GM19452 (cell line): ENCODE measurements around the gene MSRB3.
"Not testable (repeated sequence)": the region's sequence is repeated elsewhere in the genome, so short reads cannot be mapped to it uniquely, and the experiment has no call there.

Experiments
- ATAC-seq: cut with Tn5 transposase; IDR thresholded peaks from one replicate; pipeline ENCODE4 v1.9.1; 2021; ENCODE audit not compliant: unreplicated experiment

MSRB3 gene

DNA sequence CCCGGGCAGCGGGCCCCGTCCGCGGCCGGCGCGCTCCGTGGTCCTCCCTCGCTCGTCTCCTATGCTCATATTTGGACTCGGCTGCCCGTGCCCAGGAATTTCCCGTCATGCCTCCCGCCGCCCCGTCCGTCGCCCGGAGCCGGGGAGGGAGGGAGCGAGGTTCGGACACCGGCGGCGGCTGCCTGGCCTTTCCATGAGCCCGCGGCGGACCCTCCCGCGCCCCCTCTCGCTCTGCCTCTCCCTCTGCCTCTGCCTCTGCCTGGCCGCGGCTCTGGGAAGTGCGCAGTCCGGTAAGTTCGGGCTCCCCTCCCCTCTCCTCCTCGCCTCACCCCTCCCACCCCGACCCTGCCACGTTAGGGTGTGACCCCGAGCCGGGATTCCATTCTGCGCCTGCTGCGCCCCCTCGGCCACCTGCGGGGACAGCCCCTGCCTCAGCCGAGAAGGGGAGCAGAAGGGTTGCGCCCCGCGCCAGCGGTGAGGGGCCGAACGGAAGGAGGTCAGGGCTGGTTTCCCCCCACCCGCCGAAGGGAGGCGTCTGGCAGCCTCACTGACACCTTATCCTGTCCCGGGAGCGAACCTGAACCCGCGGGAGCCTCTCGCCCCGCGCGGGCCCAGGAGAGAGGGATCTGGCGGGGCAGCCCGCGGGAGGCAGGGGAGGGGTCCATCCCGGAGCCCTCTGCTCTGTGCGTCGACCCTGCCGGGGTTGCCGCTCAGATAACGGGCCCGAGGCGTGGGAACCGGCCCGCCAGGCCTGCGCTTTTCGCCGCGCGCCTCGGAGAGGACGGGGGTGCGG is at the start of gene MSRB3:
Gene MSRB3 (plus strand): TSS at position 108 of the 793 bp plus-strand sequence. CDS start 29,897 bp downstream, outside the sequence.
- peak; percentile 65 for ATAC-seq

DNA sequence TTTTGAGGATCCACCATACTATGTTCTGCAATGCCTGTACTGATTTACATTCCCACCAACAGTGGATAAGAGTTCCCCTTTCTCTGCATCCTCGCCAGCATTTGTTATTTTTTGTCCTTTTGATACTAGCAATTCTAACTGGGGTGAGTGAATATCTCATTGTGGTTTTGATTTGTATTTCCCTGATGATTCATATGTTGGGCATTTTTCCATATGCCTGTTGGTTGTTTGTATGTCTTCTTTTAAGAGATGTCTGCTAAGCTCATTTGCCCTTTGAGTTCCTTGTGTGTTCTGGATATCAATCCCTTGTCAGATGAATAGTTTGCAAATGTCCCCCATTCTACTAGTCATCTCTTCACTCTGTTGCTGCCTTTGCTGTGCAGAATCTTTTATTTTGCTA is 49.0 kb upstream of the MSRB3 start:
- no peak for ATAC-seq

DNA sequence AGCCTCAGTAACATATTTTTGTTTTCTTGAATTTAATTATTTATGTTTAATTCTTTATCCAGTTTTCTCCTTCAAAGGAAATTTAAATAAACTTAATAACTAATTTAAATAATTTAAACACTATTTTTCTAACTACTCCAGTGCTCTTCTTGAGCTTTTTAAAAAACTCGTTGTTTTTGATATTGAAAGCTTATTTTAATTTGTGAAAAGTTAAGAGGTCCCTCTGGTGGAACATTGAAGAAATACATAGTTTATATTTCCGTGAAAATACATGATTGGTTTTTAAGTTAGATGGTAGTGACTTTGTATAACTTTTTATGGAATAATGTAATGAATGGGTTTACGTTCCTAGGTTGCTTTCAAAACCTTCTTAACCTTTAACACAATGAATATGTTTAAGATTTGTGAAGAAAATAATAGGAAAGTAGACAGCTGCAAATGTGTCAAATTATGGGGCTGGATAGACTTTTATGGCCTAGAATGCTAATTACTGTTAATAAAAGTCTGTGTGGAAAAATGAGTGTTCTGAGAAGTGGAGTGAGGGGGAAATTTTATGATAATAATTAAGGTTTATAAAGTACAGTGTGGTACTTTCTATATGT is 45.9 kb upstream of the MSRB3 start:
- no peak for ATAC-seq

DNA sequence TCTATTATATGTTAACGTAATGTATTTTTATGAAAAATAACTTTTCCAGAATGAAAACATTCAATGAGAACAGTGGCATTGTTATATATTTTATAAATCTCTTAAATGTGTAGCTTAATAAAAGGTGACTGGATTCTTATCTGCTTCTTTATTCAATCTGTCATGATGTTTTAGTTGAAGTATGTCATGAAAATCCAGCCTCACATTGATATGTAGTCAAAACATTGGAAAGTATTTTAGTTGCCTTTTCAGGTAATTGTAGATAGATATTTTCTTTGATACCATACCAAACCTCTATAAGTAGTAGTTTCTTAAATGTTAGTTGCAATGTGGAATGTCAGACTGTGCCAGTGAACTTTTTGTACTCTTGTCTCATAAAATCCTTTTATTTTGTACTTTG is 41.3 kb upstream of the MSRB3 start:
- ATAC-seq, result no peak

DNA sequence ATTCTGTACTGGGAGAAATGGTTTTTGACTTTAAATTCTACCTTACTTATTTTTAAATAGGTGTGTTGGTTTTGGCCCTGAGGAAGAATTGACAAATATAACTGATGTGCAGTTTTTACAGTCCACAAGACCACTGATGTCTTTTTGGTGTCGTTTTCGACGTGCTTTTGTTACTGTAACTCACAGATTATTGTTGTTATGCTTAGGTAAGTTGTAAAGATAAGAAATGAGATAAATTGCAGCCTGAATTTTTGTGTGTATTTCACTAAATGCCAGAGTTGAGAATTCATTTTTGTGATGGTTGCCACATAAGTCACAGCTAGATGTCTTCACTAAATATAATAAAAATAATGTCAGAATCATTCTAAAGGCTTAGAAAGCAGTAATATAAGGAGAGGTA is 39.9 kb upstream of the MSRB3 start:
- no peak for ATAC-seq

DNA sequence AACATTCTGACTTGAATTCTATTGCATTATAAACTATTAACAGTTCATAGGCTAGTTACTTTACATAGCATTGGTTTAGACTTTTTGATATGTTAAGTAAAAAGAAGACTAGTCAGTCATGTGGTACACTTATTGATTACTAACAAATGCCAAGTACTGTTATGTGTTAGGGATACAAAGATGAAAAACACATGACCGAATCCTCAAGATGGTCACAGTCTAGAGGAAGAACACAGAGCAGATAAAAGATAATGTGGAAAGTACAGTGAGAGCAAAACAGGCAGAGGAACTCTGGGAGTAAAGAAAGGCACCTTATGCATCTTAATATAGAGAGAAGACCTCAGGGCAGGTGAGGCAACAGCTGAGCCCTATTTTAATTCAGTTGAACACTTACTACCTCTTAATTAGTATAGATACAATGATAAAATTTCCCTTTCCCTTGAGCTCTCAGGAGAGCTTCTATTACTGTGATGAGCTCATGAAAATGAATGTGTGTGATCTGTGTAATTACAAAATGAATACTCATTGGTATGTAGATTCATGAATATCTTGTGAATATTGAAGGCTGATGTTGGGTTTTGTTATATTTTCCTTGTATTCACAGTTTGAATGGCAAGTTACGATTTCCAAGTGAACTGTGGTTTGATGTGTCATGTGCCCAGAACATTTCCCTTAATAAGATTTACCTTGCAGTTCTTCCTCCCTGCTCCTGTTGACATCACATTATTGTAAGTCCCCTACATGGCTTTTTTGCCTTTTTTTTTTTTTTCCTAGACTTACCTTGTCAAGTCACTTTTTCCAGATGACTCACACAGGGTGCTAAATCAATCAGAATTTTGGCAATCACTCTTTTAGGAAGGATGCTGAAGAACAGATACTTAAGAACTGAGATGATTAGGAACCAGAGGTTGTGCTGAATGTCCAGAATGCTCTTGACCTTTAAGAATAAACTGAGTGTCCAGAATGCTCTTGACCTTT is 29.5 kb upstream of the MSRB3 start:
- no peak for ATAC-seq

DNA sequence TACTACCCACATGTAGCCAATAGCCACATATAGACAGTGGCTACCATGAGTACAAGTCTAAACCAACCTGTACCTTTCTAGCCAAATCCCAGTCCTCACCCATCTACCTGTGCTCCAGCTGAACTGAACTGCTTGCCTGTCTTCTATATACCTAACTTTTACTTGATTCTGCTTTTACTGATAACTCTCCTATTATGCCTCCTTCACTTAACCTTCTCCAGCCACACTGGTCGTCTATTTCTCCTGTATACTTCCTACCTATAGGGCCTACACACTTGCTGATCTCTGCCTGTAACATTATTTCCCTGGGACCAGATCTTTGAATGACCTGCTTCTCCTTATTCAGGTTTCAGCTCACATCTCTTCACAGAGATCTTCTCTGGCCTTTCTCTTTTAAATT is 26.0 kb upstream of the MSRB3 start:
- ATAC-seq, result no peak

DNA sequence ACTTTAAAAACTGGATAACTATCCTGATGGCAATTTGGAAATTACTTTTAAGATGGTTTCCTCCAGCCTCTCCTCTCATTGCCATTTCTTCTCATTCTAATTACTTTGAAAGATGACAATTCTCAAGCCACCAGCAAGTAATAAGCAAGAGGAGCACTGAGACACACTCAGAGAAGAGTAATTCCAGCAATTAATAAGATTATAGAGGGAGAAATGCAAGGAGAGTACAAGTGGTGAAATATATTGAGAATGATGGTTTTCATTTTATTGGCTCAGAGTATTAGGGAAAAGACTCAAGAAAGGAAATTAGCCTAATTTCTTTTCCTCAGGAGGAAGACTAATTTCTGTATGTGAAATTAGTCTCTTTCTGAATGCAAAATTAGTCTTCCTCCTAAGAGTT is 20.5 kb upstream of the MSRB3 start:
- ATAC-seq, result no peak

DNA sequence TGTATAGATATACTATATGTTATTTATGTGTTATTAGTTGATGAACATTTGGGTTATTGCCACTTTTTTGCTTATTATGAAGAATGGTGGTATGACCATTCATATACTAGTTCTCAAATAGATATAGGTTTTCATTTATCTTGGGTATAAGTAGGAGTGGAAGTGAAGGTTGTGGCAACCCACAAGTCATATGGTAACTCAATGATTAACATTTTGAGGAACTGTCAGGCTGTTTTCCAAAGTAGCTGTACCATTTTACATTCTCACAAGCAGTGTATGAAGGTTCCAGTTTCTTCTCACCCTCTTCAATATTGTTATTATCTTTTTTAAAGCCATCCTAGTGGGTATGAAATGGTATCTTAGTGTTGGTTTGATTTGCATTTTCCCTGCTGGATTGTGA is 19.0 kb upstream of the MSRB3 start:
- ATAC-seq, result peak; percentile 87

DNA sequence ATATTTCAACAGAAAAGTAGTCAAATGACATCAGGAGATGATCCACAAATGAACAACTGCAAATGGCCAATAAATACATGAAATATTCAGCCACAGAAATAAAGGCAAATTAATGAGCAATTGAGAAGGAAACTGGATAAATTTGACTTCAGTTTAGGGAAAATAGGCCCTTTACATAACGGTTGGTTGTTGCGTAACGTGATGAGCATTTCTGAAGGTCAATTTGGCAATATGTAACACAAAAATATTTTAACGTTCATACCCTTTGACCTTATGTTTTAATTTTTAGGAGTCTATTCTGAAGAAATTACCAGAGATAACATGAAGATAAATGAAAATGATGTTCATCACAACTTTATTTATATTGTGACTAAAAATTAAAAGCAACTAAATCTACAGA is 14.7 kb upstream of the MSRB3 start:
- no peak for ATAC-seq

DNA sequence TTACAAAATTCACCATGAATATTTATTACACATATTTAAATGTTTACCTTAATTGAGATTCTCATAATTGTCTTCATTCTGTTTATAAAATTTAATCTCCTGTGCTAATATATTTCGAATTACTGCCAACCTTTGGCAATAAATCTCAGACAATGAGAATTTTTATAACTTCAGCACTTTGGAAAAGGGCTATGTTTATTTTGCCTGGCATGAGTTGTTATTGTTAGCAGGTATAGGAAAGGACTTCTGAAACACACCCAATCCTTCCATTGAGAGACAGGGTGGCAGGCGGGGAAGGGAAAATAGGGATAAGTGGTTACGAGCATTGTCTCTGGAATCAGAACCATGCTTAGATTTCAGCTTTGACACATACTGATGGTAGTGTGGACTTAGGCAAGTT is 12.1 kb upstream of the MSRB3 start:
- ATAC-seq, result no peak

DNA sequence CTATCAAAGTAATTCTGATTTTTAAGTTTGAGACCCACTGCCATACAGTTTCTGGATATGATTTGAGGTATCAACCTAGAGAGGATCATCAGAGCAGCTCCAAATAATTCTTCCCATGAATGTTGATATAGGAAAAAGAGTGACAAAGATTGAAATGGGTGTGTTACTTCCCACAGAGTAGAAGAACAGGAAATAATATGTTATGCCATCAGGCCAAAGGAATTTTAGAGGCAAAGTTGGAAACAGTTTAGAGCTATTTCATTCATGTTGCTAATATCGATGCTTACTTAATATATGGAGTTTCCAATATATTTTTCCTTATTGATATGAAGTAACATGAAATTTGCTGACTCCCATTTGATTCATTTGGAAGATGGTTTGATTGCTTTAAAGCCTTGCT is 8.9 kb upstream of the MSRB3 start:
- ATAC-seq, result no peak

DNA sequence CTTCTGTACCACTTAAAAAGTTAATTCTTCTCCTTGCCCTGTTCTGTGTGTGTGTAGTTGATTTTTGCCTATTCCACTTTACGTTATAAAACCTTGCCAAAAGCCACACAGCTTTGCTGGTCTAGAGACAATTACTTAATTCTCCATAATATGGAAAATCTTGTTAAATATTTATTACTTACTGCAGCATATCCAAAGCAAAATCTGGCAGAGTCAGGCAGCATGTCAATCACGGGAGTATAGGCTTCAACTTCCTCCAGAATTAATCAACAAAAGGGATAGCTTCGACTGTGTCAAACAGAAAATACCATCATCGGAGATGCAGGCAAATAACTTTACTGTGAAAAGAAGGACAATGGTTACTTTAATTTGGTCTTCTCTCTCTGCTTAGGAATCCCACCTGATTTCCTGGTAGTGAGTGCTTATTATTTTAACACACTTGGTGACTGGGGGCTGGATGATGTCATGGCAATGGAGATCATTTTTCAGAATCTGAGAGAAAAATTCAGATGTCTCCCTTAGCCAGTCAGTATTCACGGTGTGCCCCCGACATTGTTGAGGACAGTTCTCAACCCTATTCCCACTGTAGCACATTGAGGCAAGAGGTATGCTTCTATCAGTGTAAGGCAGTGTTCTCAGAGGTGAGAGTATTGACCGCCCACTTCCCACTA is 3.7 kb upstream of the MSRB3 start:
- no peak for ATAC-seq

DNA sequence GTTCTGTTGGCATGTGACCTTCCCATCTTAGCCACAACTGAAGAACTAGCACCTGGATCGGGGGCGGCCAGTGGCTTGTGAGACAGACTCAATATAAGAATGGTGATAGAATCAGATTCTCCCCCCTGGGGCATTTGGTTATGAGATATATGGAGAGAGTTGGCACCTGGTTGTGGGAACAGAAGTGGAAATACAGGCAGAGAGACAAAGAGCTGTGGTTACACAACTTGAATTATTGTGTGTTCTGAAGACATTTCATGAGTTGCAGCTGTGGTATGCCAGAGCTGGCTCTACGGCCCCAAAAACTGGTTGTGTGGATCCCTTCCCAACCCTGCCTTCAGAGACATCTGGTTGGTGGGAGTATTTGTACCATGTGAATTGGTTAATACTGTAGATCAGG is 2.9 kb upstream of the MSRB3 start:
- no peak for ATAC-seq

DNA sequence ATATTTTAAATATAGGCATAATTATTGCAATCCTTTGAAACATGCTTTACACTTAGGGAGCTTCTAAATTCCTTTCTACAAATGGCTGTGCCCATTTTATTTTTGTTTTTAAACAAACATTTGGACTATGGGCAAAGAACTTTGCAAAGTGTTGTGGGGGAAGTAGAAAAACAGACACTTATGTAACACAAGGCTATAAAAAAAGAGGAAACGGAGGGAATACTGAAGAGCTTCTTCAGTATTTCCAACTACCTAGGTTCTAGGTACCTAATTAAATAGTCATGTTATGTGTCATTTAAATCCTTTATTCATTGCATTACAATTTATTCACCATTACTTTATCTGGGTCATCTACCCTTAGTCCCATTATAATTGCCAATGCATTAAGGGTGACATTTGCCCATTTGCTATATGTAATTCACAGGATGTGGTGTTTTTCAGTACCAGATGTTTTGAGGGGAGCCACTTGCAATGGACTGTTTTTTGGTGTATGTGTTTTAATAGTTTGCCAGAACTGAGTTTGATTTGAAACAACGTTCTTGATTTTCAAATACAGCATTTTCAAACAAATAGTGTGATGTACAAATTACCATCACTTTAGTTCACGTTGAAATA is 1.5 kb upstream of the MSRB3 start:
- no peak for ATAC-seq

DNA sequence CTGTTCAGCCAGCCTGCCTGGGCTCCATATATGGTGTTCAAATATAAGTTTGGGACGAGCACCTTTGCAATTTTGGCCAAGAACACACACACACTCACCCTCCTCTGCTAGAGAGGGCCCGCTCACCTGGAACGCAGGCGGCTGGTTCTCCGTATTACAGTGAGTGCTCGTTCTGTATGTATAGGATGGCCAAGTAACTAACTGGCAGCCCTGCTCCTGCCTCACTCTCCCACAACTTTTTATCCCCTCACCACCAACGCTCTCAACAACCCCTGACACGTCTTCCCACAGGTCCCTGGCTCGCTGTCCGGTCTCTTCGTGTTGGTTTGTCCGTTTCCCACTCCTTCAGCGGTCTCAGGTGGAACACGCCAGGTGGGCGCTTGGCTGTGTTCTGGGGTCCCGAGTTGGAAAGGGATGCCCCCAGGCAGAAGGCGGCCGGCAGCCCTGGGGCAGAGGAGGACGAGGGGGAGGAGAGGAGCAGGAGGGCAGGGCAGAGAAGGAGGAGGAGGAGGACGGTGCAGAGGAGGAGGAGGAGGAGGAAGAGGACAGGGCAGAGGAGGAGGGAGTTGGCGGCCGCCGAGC is 398 bp upstream of the MSRB3 start:
- ATAC-seq, result no peak

DNA sequence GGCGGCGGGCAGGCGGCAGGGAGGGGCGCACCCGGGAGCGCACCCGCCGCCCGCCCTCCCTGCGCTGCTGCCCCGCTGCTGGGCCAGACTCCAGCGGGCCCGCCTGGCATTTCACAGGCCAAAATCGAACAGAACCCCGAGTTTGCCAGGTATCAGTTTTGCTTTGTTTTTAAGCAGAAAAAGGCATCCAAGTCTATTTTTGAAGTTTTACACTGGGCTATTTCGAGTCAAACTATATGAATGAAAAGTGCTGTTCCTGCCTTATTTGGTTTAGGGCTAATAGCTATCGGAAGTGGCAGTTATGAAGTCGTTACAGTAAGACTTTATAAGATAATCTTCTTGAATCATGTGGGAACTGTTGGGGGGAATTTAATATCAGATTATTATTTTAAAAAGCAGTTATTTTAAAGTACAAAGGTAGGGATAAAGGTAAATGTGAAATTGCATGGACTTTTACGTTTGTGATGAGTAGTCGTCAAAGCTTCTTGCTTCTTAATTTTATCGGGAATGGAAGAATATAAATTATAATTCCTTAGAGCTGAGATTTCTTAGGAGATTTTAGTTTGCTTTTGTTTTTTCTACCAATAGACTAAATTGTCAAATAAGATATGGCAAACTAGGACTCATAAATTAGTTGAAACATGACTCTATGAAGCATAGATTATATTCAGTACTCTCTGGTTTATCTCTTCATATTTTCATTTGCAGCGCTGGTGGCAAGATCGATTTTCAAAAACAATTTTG is 1.1 kb downstream of the MSRB3 start:
- ATAC-seq, result peak; percentile 45

DNA sequence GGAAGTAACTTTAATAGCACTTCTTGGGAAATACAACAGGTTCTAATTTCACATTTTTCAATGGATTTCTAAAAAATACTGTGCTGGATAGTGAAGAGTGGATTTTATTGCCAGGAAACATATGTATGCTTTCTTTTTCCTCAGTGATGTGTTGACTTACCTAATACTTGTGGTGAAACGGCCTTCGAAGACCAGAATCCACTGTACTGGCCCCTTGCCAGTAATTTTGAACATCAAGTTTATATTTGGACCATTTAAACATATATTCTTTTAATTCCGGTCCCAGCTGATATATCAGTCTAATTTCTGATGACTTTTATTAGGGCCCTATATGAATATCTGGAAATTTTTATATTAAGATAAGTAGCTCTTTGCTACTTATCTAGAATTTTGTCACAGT is 1.8 kb downstream of the MSRB3 start:
- ATAC-seq, result no peak

DNA sequence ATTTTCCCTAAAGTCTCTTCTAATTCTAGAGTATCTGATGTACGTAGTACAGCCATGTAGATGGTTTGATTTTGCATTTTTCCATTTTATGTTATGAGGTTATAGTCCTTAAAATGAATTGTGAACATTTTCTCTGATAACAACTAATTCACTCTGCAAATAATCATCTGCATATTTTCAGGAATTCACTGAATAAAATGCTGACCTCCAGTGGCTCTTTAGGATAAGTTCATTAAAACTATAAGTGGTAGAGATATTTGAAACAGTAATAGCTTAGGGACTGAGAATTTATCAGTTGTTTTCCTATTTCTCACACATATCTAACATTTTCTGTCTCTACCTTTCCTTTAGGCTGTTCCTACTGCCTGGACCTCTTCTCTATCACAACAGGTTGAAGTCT is 4.4 kb downstream of the MSRB3 start:
- ATAC-seq, result no peak

DNA sequence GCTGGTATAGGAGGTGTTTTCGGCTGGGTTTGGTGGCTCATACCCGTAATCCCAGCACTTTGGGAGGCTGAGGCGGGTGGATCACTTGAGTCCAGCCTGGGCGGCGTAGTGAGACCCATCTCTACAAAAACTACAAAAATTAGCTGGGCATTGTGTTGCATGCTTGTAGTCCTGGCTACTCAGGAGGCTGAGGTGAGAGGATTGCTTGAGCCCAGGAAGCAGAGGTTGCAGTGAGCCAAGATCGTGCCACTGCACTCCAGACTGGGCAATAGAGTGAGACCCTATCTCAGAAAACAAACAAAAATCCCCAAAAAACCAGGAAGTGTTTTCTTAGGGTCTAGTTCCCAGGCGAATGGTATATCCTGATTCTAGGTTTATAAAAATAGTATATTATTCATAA is 7.0 kb downstream of the MSRB3 start:
- ATAC-seq, result not testable (repeated sequence)
